GM12878 (cell line): Measurements from ENCODE around the gene SURF2. TPM values are rescaled to one million over a fixed set of nuclear protein-coding genes. Genes with fewer than 3 reads are reported as not detected.
A peak's percentile ranks its signal among the peaks of the same experiment; 100 is the strongest.

ENCODE experiments used
- ATAC-seq: fragments of 200-7000 bp; cut with Tn5 transposase; 3 replicates; pipeline ENCODE4 v1.9.1; 2020; ENCODE audit warnings: mild to moderate bottlenecking, moderate library complexity
- BruUV-seq: library from RNA; stranded (reverse); fragments of 400-500 nt; replicated peaks from 2 replicates; lab custom pipeline; 2021; lab: Mats Ljungman, UMichigan
- CTCF ChIA-PET: fragments of 300-600 bp; sonication (Branson Sonifier 250); formaldehyde crosslinking; extraction: SDS; loops from one replicate; lab custom pipeline; 2021; ENCODE audit warnings: inconsistent platforms; lab: Yijun Ruan, JAX
- POLR2A ChIA-PET: fragments of 350-600 bp; formaldehyde crosslinking; extraction: SDS; loops from one replicate; lab custom pipeline; 2021; ENCODE audit warnings: inconsistent platforms; lab: Charles Lee
- RAD21 ChIA-PET: fragments of 300-600 bp; sonication (Branson Sonifier 250); formaldehyde crosslinking; loops from one replicate; lab custom pipeline; 2023; ENCODE audit warnings: antibody characterized with exemption; ENCODE audit not compliant: unreplicated experiment; lab: Charles Lee
- SMC1A ChIA-PET: fragments of 300-600 bp; sonication (Branson Sonifier 250); formaldehyde crosslinking; loops from one replicate; lab custom pipeline; 2023; ENCODE audit not compliant: unreplicated experiment, uncharacterized antibody; lab: Charles Lee
- DNase-seq: peaks from one replicate; pipeline ENCODE4 v3.0.0-alpha.2; 2011; ENCODE audit warnings: low read depth, low spot score
- FAIRE-seq: peaks from 3 replicates; lab custom pipeline; 2011; peaks lifted over from hg19 to GRCh38; lab: Jason Lieb, UNC
- H2AFZ ChIP-seq: 2 replicates; pipeline ENCODE4 v1.6.0; 2011; ENCODE audit warnings: low read depth, low read length, control low read depth; ENCODE audit not compliant: control insufficient read depth
- H3K27ac ChIP-seq: 2 replicates; pipeline ENCODE4 v1.5.1; 2011; ENCODE audit warnings: control low read depth; ENCODE audit not compliant: control insufficient read depth, insufficient read depth
- H3K27me3 ChIP-seq, 2 experiments: replicated peaks in 1 of 2; 2 replicates each; pipeline versions ENCODE4 v1.6.0 to v1.6.1; 2011; ENCODE audit warnings: low read length in 1 of 2; ENCODE audit not compliant: control insufficient read depth in 2 of 2, insufficient read depth in 2 of 2
- H3K36me3 ChIP-seq, 2 experiments: 2 replicates each; pipeline ENCODE4 v1.5.1; 2011; ENCODE audit warnings: low read length in 1 of 2; ENCODE audit not compliant: control insufficient read depth in 2 of 2, insufficient read depth in 2 of 2
- H3K4me1 ChIP-seq: 2 replicates; pipeline ENCODE4 v1.6.1; 2011; ENCODE audit warnings: mild to moderate bottlenecking, low read length, moderate library complexity, mixed read lengths; ENCODE audit not compliant: control insufficient read depth, insufficient read depth
- H3K4me2 ChIP-seq: 2 replicates; pipeline ENCODE4 v1.6.0; 2011; ENCODE audit warnings: control low read depth; ENCODE audit not compliant: control insufficient read depth, insufficient read depth
- H3K4me3 ChIP-seq: fragments of 200-600 bp; sonication (generic); 2 replicates; pipeline ENCODE4 v1.5.1; 2016
- H3K79me2 ChIP-seq: 2 replicates; pipeline ENCODE4 v1.6.0; 2011; ENCODE audit warnings: low read length; ENCODE audit not compliant: control insufficient read depth, insufficient read depth
- H3K9ac ChIP-seq: 2 replicates; pipeline ENCODE4 v1.8.0; 2011; ENCODE audit warnings: low read length, control low read depth, mixed read lengths; ENCODE audit not compliant: control insufficient read depth, insufficient read depth
- H3K9me3 ChIP-seq: replicated peaks from 3 replicates; pipeline ENCODE4 v1.5.1; 2011; ENCODE audit warnings: mild to moderate bottlenecking, low read length; ENCODE audit not compliant: control insufficient read depth, insufficient read depth
- H4K20me1 ChIP-seq: 2 replicates; pipeline ENCODE4 v1.6.0; 2011; ENCODE audit not compliant: control insufficient read depth, insufficient read depth
- ATF7 ChIP-seq: fragments of 450-650 bp; IDR thresholded peaks from 2 replicates; pipeline ENCODE4 v1.6.1; 2016; ENCODE audit warnings: low read depth, mild to moderate bottlenecking
- EP300 ChIP-seq, 2 experiments: fragments of 150-350 bp in 1 of 2; IDR thresholded peaks; 2 replicates each; pipeline ENCODE4 v1.6.1; 2011 to 2012; ENCODE audit warnings: low read depth in 2 of 2, low read length in 2 of 2, borderline replicate concordance in 1 of 2, improper control_type of control experiment in 1 of 2, inconsistent platforms in 1 of 2; ENCODE audit not compliant: control insufficient read depth in 1 of 2
- ESRRA ChIP-seq: IDR thresholded peaks from 2 replicates; pipeline ENCODE4 v1.6.1; 2012; ENCODE audit warnings: mild to moderate bottlenecking, low read length, improper control_type of control experiment
- ETV6 ChIP-seq, 2 experiments: fragments of 450-650 bp in 1 of 2; IDR thresholded peaks in 1 of 2; conservative IDR thresholded peaks in 1 of 2; 2 replicates each; pipeline ENCODE4 v1.6.1; 2014; ENCODE audit warnings: antibody characterized with exemption in 1 of 2, borderline replicate concordance in 1 of 2, low read depth in 1 of 2, mild to moderate bottlenecking in 1 of 2, moderate library complexity in 1 of 2
- EZH2 ChIP-seq: IDR thresholded peaks from 2 replicates; pipeline ENCODE4 v1.6.1; 2012; ENCODE audit warnings: low read depth, mild to moderate bottlenecking, control low read depth, inconsistent platforms, low read length, borderline replicate concordance; ENCODE audit not compliant: control insufficient read depth
- GATAD2B ChIP-seq: fragments of 450-650 bp; conservative IDR thresholded peaks from 2 replicates; pipeline ENCODE4 v1.6.1; 2017; ENCODE audit warnings: low read depth, mild to moderate bottlenecking, moderate library complexity
- IKZF2 ChIP-seq, 2 experiments: fragments of 450-650 bp; IDR thresholded peaks; 2 replicates each; pipeline ENCODE4 v1.6.1; 2017; ENCODE audit warnings: mild to moderate bottlenecking in 2 of 2, moderate library complexity in 2 of 2
- MTA2 ChIP-seq: fragments of 450-650 bp; IDR thresholded peaks from 2 replicates; pipeline ENCODE4 v1.6.1; 2016; ENCODE audit warnings: low read depth, mild to moderate bottlenecking, moderate library complexity
- NFIC ChIP-seq: IDR thresholded peaks from 2 replicates; pipeline ENCODE4 v1.6.1; 2012; ENCODE audit warnings: low read depth, mild to moderate bottlenecking, inconsistent platforms, low read length, moderate library complexity
- NR2C2 ChIP-seq: IDR thresholded peaks from 2 replicates; pipeline ENCODE4 v1.6.1; 2011; ENCODE audit warnings: borderline replicate concordance, low read depth; ENCODE audit not compliant: control insufficient read depth, insufficient read length
- POLR2A ChIP-seq: IDR thresholded peaks from 2 replicates; pipeline ENCODE4 v1.6.1; 2011; ENCODE audit warnings: low read depth, mild to moderate bottlenecking, low read length
- SPI1 ChIP-seq: IDR thresholded peaks from 2 replicates; pipeline ENCODE4 v1.6.1; 2011; ENCODE audit warnings: low read depth, mild to moderate bottlenecking, low read length, moderate library complexity, borderline replicate concordance; ENCODE audit not compliant: insufficient read depth
- TARDBP ChIP-seq: IDR thresholded peaks from 2 replicates; pipeline ENCODE4 v1.6.1; 2016; ENCODE audit warnings: borderline replicate concordance
- USF1 ChIP-seq: IDR thresholded peaks from 2 replicates; pipeline ENCODE4 v1.6.1; 2011; ENCODE audit warnings: borderline replicate concordance, low read depth, mild to moderate bottlenecking, moderate library complexity, mixed read lengths, low read length; ENCODE audit not compliant: insufficient read depth; ENCODE audit errors: extremely low read length
- WRNIP1 ChIP-seq: IDR thresholded peaks from 2 replicates; pipeline ENCODE4 v1.6.1; 2011; ENCODE audit warnings: low read depth, low read length, improper control_type of control experiment, borderline replicate concordance
- ZNF24 ChIP-seq: fragments of 450-650 bp; IDR thresholded peaks from 2 replicates; pipeline ENCODE4 v1.6.1; 2017; ENCODE audit warnings: antibody characterized with exemption, mild to moderate bottlenecking
- ZNF384 ChIP-seq: IDR thresholded peaks from 2 replicates; pipeline ENCODE4 v1.6.1; 2012; ENCODE audit warnings: low read depth, mild to moderate bottlenecking, low read length, improper control_type of control experiment, borderline replicate concordance
- WGBS: methylation state at CpG from one replicate; pipeline ENCODE4 v1.1.6; 2016; ENCODE audit warnings: low lambda C conversion rate; ENCODE audit not compliant: insufficient replicate concordance, insufficient coverage; ENCODE audit errors: missing lambda C conversion rate; 5-methylcytosine and 5-hydroxymethylcytosine counted together
- in situ Hi-C: fragments of 300-500 bp; cut with MboI; formaldehyde crosslinking; loops from 9 replicates; pipeline ENCODE4 v1.14.3; 2018; ENCODE audit warnings: mixed read lengths
- intact Hi-C: fragments of 100-400 bp; cut with micrococcal nuclease; formaldehyde crosslinking; loops from one replicate; pipeline ENCODE4 v1.14.2; 2022; ENCODE audit not compliant: unreplicated experiment
- polyA plus RNA-seq, 11 experiments: library from polyadenylated mRNA; depleted of rRNA in 4 of 11; unstranded in 6 of 11; stranded (reverse) in 5 of 11; fragments of >200 nt; fragmentation: Nextera tagmentation in 4 of 11; fragmentation: Illumina TruSeq in 1 of 11; extraction: Ambion mirVana in 4 of 11; extraction: Trizol in 1 of 11; gene quantifications; 1 replicate in 1 of 11; 2 replicates in 10 of 11; pipeline versions ENCODE4 v1.2.1 to v1.2.3, GENCODE V29; 2011 to 2016; ENCODE audit warnings: inconsistent platforms in 2 of 11, missing spikeins in 2 of 11, low read depth in 1 of 11
- total RNA-seq, 4 experiments: library from RNA; depleted of rRNA in 3 of 4; stranded (reverse); fragments of >200 nt in 3 of 4; fragmentation: Illumina TruSeq in 1 of 4; extraction: Trizol in 1 of 4; gene quantifications; 2 replicates each; pipeline versions ENCODE4 v1.2.1 to v1.2.3, GENCODE V29; 2013 to 2021

SURF2 gene
- total and polyA plus RNA-seq, 10 of the 15 experiments (the other 5 are each of a cell fraction or from before 2014, with no cell fraction given) = 4.0 to 41.7 (median 20.8) TPM

DNA sequence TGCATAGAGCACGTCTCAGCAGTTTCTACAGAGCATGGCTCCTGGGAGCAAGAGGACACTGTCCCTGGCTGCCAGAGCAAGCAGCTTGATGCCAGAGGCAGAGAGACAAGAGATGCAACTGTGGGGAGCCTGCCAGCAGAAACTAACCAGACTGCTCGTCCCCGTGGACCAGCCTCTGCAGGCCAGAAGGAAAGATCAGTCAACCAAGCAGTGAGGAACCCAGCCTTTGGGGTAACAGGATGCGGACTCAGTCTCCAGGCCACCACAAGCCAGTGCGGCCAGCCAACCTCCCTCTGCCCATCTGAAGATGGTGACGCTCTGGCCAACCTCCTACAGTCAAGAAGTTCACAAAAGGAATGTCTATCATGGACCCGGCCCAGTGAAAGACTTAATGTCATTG, 15.8 kb downstream of the SURF2 start:
- Histone ChIP-seq H2AFZ (no peak overlapping the region), H3K4me1 (peaks cover 22% of the 10 kb centered on the region), H4K20me1 (peaks cover 27% of the 10 kb centered on the region), H3K4me2 (peak overlapping the region; percentile 80), H3K4me3 (peak overlapping the region; percentile 21), H3K9me3 (no peaks in the 10 kb centered on the region), H3K36me3 (peaks cover 10 to 14% of the 10 kb centered on the region in 2 experiments; a peak in 3 of 4 replicates), H3K27me3 (no peaks in the 10 kb centered on the region), H3K79me2 (peaks cover 85% of the 10 kb centered on the region), H3K9ac (no peak overlapping the region), H3K27ac (no peak overlapping the region)
- FAIRE-seq (no peak), ATAC-seq (no peak), DNase-seq (no peak)
- POLR2A ChIA-PET = interaction anchor here (0.6 to 2.8 kb wide), 4 partner anchors 9 to 37 kb away, joined by 5 to 13 read pairs (median 6); partner anchors contain the start of genes MED22, RPL7A, SURF1 and SURF2
- BruUV-seq = no TSS peak
- CTCF ChIA-PET = interaction anchor here (0.7 to 3.9 kb wide), 6 partner anchors 9 to 228 kb away, joined by 3 to 16 read pairs (median 4); partner anchors contain the start of genes MED22, RPL7A, SURF1 and SURF2
- in situ Hi-C loops (no loop called here), intact Hi-C loops (loop anchor here (5.0 kb wide), 1 partner anchor 35 kb away; the partner anchor contains the start of gene SURF6)
- 71% methylated on average over 7 of the region's 7 CpGs for WGBS
- SMC1A ChIA-PET = interaction anchor here (1.0 kb wide), 1 partner anchor 15 kb away, joined by 3 read pairs; no protein-coding TSS in a partner anchor
- TF ChIP-seq ATF7 (no peak), ZNF384 (no peak), ETV6 (conservative IDR thresholded peaks at IDR 0.05 in 1 of 2, IDR thresholded peaks at IDR 0.05 in 1 of 2; ENCODE audit: borderline replicate concordance in 1 of 2, low read depth in 1 of 2) (no peak), TARDBP (no peak), NR2C2 (no peak), SPI1 (no peak), WRNIP1 (no peak), NFIC (no peak), EZH2 (no peak), MTA2 (no peak), ZNF24 (no peak), IKZF2 (IDR thresholded peaks at IDR 0.05) (no peak), ESRRA (no peak), USF1 (no peak), GATAD2B (no peak), POLR2A (no peak), EP300 (IDR thresholded peaks at IDR 0.05; ENCODE audit: borderline replicate concordance in 1 of 2, control insufficient read depth in 1 of 2, low read depth in 2 of 2, low read length in 2 of 2) (no peak)
- RAD21 ChIA-PET = no interaction called here
